CD14-positive monocyte (primary cell): ENCODE measurements around the gene COL4A4. TPM values are rescaled to one million over a fixed set of nuclear protein-coding genes. Genes with fewer than 3 reads are reported as not detected.

Source experiments
- DNase-seq, 3 donors: peaks; one replicate each; pipeline ENCODE4 v3.0.0-alpha.2; 2011 to 2022
- H2AFZ ChIP-seq: 2 replicates; pipeline ENCODE4 v1.6.0; 2012; ENCODE audit warnings: mild to moderate bottlenecking, low read depth, low read length, inconsistent platforms; ENCODE audit not compliant: insufficient read depth, poor library complexity, severe bottlenecking
- H3K27ac ChIP-seq, 2 donors: 1 replicate in 1 of 2; 2 replicates in 1 of 2; pipeline ENCODE4 v1.5.1; 2012 to 2013; ENCODE audit warnings: low read length in 2 of 2, control low read depth in 1 of 2, inconsistent platforms in 1 of 2, low read depth in 1 of 2, mild to moderate bottlenecking in 1 of 2
- H3K27me3 ChIP-seq, 2 donors: one replicate each; pipeline versions ENCODE4 v1.6.0 to v1.6.1; 2011 to 2013; ENCODE audit warnings: low read length in 2 of 2; ENCODE audit not compliant: control insufficient read depth in 2 of 2, insufficient read depth in 2 of 2
- H3K36me3 ChIP-seq, 2 donors: replicated peaks in 1 of 2; 1 replicate in 1 of 2; 2 replicates in 1 of 2; pipeline versions ENCODE4 v1.5.1 to v1.6.1; 2012 to 2013; ENCODE audit warnings: low read length in 2 of 2, control low read depth in 1 of 2, inconsistent platforms in 1 of 2, mild to moderate bottlenecking in 1 of 2; ENCODE audit not compliant: insufficient read depth in 2 of 2, control insufficient read depth in 1 of 2
- H3K4me1 ChIP-seq, 2 donors: 1 replicate in 1 of 2; 2 replicates in 1 of 2; pipeline versions ENCODE4 v1.5.1 to v1.6.1; 2012 to 2013; ENCODE audit warnings: low read length in 2 of 2, control low read depth in 1 of 2, inconsistent platforms in 1 of 2, mild to moderate bottlenecking in 1 of 2, moderate library complexity in 1 of 2; ENCODE audit not compliant: insufficient read depth in 2 of 2, control insufficient read depth in 1 of 2
- H3K4me2 ChIP-seq: replicated peaks from 2 replicates; pipeline ENCODE3; 2012; ENCODE audit warnings: low read length, moderate library complexity, mild to moderate bottlenecking; ENCODE audit not compliant: poor library complexity, severe bottlenecking; ENCODE audit errors: extremely low read depth
- H3K4me3 ChIP-seq, 3 experiments: fragments of 200-600 bp in 1 of 3; sonication (generic) in 1 of 3; replicated peaks in 1 of 3; 1 replicate in 2 of 3; 2 replicates in 1 of 3; pipeline ENCODE4 v1.5.1; 2011 to 2013; ENCODE audit warnings: low read length in 3 of 3, mild to moderate bottlenecking in 3 of 3, control low read depth in 2 of 3, low read depth in 2 of 3, inconsistent platforms in 1 of 3, moderate library complexity in 1 of 3
- H3K79me2 ChIP-seq: 2 replicates; pipeline ENCODE4 v1.6.0; 2012; ENCODE audit warnings: mild to moderate bottlenecking, control low read depth, inconsistent platforms, low read length, moderate library complexity; ENCODE audit not compliant: insufficient read depth
- H3K9ac ChIP-seq: 2 replicates; pipeline ENCODE4 v1.6.0; 2017; ENCODE audit warnings: low read length, mild to moderate bottlenecking; ENCODE audit not compliant: insufficient read depth, poor library complexity, severe bottlenecking
- H3K9me3 ChIP-seq, 2 donors: replicated peaks in 1 of 2; 1 replicate in 1 of 2; 2 replicates in 1 of 2; pipeline versions ENCODE4 v1.5.1 to v1.6.1; 2012 to 2013; ENCODE audit warnings: low read length in 2 of 2, control low read depth in 1 of 2; ENCODE audit not compliant: control insufficient read depth in 1 of 2, insufficient read depth in 1 of 2
- H4K20me1 ChIP-seq: 2 replicates; pipeline ENCODE4 v1.6.0; 2012; ENCODE audit warnings: mild to moderate bottlenecking, low read length, control low read depth, moderate library complexity; ENCODE audit not compliant: insufficient read depth
- H3K27ac Mint-ChIP-seq, 7 donors: one replicate each; pipeline ENCODE4 v1.8.0; 2020; ENCODE audit warnings: mild to moderate bottlenecking in 7 of 7, mixed read lengths in 7 of 7, moderate library complexity in 6 of 7, inconsistent platforms in 2 of 7
- H3K27me3 Mint-ChIP-seq, 3 donors: one replicate each; pipeline ENCODE4 v1.8.0; 2021 to 2022; ENCODE audit warnings: low read depth in 3 of 3, mild to moderate bottlenecking in 3 of 3, mixed read lengths in 3 of 3, moderate library complexity in 3 of 3, inconsistent platforms in 1 of 3
- H3K36me3 Mint-ChIP-seq, 2 donors: one replicate each; pipeline ENCODE4 v1.8.0; 2020; ENCODE audit warnings: mixed read lengths in 2 of 2, inconsistent platforms in 1 of 2, mild to moderate bottlenecking in 1 of 2
- H3K4me1 Mint-ChIP-seq: one replicate; pipeline ENCODE4 v1.8.0; 2020; ENCODE audit warnings: mild to moderate bottlenecking, mixed read lengths
- H3K4me3 Mint-ChIP-seq, 2 donors: one replicate each; pipeline ENCODE4 v1.8.0; 2020; ENCODE audit warnings: mild to moderate bottlenecking in 2 of 2, mixed read lengths in 2 of 2, moderate library complexity in 1 of 2
- H3K9me3 Mint-ChIP-seq, 7 donors: one replicate each; pipeline ENCODE4 v1.8.0; 2020 to 2022; ENCODE audit warnings: mixed read lengths in 7 of 7, mild to moderate bottlenecking in 6 of 7, moderate library complexity in 6 of 7, inconsistent platforms in 2 of 7
- WGBS: methylation state at CpG from one replicate; pipeline ENCODE4 v1.1.5; 2013; ENCODE audit warnings: missing lambda C conversion rate; ENCODE audit not compliant: insufficient coverage; 5-methylcytosine and 5-hydroxymethylcytosine counted together
- intact Hi-C, 2 donors: fragments of 100-400 bp; cut with micrococcal nuclease; formaldehyde crosslinking; loops; one replicate each; pipeline versions ENCODE4 v1.15.0 to v1.15.1; 2023
- polyA plus RNA-seq, 3 donors: library from polyadenylated mRNA; depleted of rRNA in 1 of 3; unstranded in 2 of 3; stranded (reverse) in 1 of 3; fragments of 300-500 nt in 2 of 3; fragments of >200 nt in 1 of 3; fragmentation: Illumina TruSeq in 2 of 3; gene quantifications; 1 replicate in 2 of 3; 2 replicates in 1 of 3; pipeline ENCODE4 v1.2.3, GENCODE V29; 2012 to 2021
- TF ChIP-seq, protein P1 (sequence below): fragments of 200-600 bp; IDR thresholded peaks from one replicate; pipeline ENCODE4 v1.8.0; 2022; ENCODE audit warnings: antibody characterized with exemption, mild to moderate bottlenecking

COL4A4 gene
- polyA plus RNA-seq, 3 donors, result 0.03 TPM; not detected in 2

DNA sequence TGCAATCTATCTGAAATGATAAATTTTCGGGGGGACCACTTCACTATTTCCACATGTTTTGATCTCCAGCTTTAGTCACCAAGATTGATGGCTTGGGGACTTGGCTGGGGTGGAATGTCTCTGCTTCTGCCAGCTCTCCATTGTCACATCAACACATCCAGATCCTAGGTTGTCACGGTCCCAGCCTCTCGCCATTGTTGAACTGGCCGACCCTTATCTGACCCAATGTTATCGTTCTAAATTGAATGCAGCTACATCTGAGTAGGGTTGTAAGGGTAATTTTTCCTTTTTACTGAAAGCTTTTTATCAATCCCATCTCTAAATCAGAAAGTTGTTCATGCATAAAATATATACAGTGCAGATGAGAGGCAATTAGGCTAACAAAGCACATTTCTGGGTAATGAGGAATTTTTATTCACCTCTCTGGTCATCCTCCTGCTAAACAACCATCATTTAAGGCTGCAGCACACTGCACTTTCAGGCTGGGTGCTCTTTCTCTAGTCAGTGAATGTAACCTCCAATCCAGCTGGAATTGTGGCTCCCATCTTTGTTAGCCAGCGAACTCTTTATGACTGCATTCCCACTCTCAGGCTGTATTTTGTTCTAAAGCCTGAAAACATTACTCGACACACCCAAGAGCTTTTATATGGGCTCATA, 128.2 kb downstream of the COL4A4 start:
- Mint-ChIP-seq H3K27me3 (peaks cover 0 to 10% (median 6%) of the 10 kb centered on the region in 3 donors), H3K36me3 (no peaks in the 10 kb centered on the region), H3K4me1 (peaks cover under 1% of the 10 kb centered on the region), H3K4me3 (peak overlapping the region in 1 of 2 donors; percentile 27), H3K27ac (peak overlapping the region in 1 of 7 donors; percentile 22), H3K9me3 (peaks cover 0 to 9% (median 0%) of the 10 kb centered on the region in 7 donors)
- no peak for DNase-seq
- H4K20me1 ChIP-seq, result no peaks in the 10 kb centered on the region
- no peak overlapping the region for H3K4me3 ChIP-seq
- H3K4me1 ChIP-seq, result no peaks in the 10 kb centered on the region
- TF ChIP-seq, protein P1, sequence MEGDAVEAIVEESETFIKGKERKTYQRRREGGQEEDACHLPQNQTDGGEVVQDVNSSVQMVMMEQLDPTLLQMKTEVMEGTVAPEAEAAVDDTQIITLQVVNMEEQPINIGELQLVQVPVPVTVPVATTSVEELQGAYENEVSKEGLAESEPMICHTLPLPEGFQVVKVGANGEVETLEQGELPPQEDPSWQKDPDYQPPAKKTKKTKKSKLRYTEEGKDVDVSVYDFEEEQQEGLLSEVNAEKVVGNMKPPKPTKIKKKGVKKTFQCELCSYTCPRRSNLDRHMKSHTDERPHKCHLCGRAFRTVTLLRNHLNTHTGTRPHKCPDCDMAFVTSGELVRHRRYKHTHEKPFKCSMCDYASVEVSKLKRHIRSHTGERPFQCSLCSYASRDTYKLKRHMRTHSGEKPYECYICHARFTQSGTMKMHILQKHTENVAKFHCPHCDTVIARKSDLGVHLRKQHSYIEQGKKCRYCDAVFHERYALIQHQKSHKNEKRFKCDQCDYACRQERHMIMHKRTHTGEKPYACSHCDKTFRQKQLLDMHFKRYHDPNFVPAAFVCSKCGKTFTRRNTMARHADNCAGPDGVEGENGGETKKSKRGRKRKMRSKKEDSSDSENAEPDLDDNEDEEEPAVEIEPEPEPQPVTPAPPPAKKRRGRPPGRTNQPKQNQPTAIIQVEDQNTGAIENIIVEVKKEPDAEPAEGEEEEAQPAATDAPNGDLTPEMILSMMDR, result no peak
- no peak overlapping the region for H3K4me2 ChIP-seq
- H3K36me3 ChIP-seq, result no peaks in the 10 kb centered on the region
- no peaks in the 10 kb centered on the region for H3K27me3 ChIP-seq
- no peak overlapping the region for H2AFZ ChIP-seq
- 100% methylated on average over 1 of the region's 7 CpGs for WGBS
- H3K9me3 ChIP-seq, result no peaks in the 10 kb centered on the region
- intact Hi-C loops, result no loop called here
- H3K9ac ChIP-seq, result no peak overlapping the region
- H3K79me2 ChIP-seq, result no peaks in the 10 kb centered on the region
- no peak overlapping the region for H3K27ac ChIP-seq

DNA sequence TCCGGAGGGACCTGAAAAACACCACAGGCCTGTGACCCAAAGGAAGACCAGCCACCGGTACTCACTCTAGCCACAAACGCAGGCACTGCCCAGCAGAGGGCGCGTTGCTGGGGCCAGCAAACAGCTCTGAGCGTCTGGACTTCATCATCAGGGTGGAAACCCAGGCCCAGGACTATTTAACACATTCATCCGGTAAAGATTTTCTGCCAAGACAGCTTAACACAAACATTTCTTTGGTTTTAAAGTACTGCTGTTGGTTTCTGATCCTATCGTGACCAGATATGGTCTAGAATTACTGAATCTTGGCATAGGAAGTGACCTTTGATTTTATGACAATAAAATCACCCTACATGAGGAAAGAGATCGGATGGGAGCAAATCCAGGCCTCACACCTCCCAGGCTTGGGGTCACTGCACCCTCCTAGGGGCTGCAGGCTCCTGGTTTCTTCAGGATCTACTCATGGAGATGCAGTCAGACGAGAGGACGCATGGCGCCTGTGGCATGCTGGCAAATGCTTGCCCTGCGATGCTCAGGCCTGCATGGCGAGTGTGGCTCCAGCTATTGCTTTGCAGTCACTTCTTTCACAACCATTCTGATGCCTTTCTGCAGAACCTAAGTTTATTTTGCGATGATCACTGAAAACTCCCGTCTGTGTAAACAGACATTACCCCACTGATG, 130.4 kb downstream of the COL4A4 start:
- TF ChIP-seq, protein P1, result peak; percentile 67
- H4K20me1 ChIP-seq, result no peaks in the 10 kb centered on the region
- peaks cover 0 to 4% (median 0%) of the 10 kb centered on the region in 7 donors for H3K9me3 Mint-ChIP-seq
- H3K36me3 Mint-ChIP-seq, result no peaks in the 10 kb centered on the region
- no peak overlapping the region for H3K4me3 Mint-ChIP-seq
- H3K4me3 ChIP-seq, result no peak overlapping the region
- H3K9me3 ChIP-seq, result no peaks in the 10 kb centered on the region
- H3K4me2 ChIP-seq, result no peak overlapping the region
- H3K36me3 ChIP-seq, result no peaks in the 10 kb centered on the region
- H3K27me3 Mint-ChIP-seq, result peaks cover 0 to 7% (median 6%) of the 10 kb centered on the region in 3 donors
- peak in 1 of 3 donors; percentile 9 for DNase-seq
- no peak overlapping the region for H3K27ac Mint-ChIP-seq
- peaks cover 17 to 18% of the 10 kb centered on the region in 2 donors for H3K4me1 ChIP-seq
- H3K9ac ChIP-seq, result no peak overlapping the region
- intact Hi-C loops, result no loop called here
- no peak overlapping the region for H2AFZ ChIP-seq
- 80% methylated on average over 14 of the region's 16 CpGs for WGBS
- H3K27me3 ChIP-seq, result no peaks in the 10 kb centered on the region
- peaks cover 16% of the 10 kb centered on the region for H3K4me1 Mint-ChIP-seq
- no peaks in the 10 kb centered on the region for H3K79me2 ChIP-seq
- no peak overlapping the region for H3K27ac ChIP-seq
